NT2/D1 (cell line): ENCODE results near the gene SLCO3A1.

Experiments
- SUZ12 ChIP-seq: IDR thresholded peaks from 2 replicates; pipeline ENCODE4 v1.6.1; 2011; ENCODE audit not compliant: insufficient read length, insufficient read depth; ENCODE audit errors: extremely low read depth
- YY1 ChIP-seq: IDR thresholded peaks from 2 replicates; pipeline ENCODE4 v1.6.1; 2011; ENCODE audit not compliant: insufficient read length, insufficient read depth
- ZNF274 ChIP-seq: IDR thresholded peaks from 2 replicates; pipeline ENCODE4 v1.6.1; 2011; ENCODE audit warnings: mild to moderate bottlenecking, low read depth, low read length

DNA sequence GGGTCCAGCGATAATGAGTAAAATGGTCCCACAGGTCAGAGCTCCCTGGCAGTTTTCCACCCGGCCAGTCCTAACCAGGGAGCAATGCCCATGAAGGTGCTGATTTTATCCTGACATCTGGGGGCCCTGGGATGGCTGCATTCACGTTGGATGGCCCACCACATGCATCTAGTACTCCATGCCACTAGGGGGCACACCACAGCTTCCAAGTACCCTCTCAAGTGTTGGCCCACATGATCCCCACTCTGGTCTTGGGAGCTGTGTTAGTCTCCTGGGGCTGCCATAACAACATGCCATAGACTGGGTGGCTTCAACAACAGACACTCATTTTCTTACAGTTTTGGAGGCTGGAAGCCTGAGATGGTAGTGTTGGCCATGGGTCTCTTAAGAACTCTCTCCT is 225.5 kb downstream of the SLCO3A1 start:
- TF ChIP-seq YY1 (no peak), ZNF274 (no peak), SUZ12 (no peak)
